ENCODE measurements around the gene MACROH2A1.

The MACROH2A1 gene

DNA sequence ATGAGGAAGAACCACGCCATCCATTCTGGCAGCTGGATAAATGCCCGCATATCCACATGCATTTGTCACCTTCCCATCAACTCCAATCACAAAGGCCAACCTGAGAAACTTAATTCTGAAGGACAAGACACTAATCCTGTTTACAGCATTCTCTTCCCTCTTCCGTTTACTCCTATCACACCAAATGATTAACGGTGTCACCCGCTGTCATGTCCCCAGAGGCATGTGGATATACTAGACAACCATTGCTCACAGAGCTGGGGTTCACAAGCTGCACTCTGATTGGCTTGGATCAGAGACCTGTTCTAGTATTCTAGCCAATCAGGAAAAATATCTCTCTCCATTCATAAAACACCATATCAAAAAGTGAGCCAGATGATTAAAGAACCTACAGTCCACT lies 3.6 kb downstream of the MACROH2A1 start:
- Histone ChIP-seq H3K9me3 (ENCODE audit: insufficient read depth, low read length) (no peaks in the 10 kb centered on the region), H3K27me3 (ENCODE audit: insufficient read depth, insufficient read length) (peaks cover 38% of the 10 kb centered on the region), H3K4me1 (ENCODE audit: insufficient read depth, insufficient read length) (no peaks in the 10 kb centered on the region), H3K9ac (ENCODE audit: insufficient read length, low read depth) (no peak overlapping the region), H3K4me3 (ENCODE audit: insufficient read length, low read depth) (no peak overlapping the region), H3K36me3 (ENCODE audit: insufficient read depth, insufficient read length, low read length) (peaks cover 29% of the 10 kb centered on the region)
- no peak for TF ChIP-seq SUZ12 (IDR thresholded peaks at IDR 0.05; ENCODE audit: extremely low read depth, insufficient read depth, insufficient read length)
- TF ChIP-seq YY1 (IDR thresholded peaks at IDR 0.05; ENCODE audit: insufficient read depth, insufficient read length): no peak
- no peak for TF ChIP-seq ZNF274 (IDR thresholded peaks at IDR 0.05; ENCODE audit: low read depth, low read length)
- no peak for DNase-seq (ENCODE audit: low read depth, low spot score)

DNA sequence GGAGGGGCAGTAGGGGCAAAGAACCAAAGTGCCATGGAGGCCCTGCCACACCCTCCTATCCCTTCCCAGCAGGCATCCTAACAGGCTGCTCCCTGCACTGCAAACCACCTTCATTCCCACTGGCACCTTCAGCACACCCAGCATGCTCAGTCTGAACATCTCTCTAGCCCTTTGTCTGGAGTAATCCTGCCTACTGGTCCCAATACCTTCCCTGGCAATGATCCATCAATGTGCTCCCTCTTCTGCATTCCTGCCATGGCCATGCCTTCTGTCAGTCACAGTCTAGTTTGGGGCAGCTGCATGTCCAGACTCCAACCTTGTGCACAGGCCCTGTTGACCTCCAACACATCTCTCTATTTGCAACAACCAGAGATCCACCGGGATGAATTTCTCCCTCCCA lies 4.9 kb downstream of the MACROH2A1 start:
- TF ChIP-seq SUZ12 (IDR thresholded peaks at IDR 0.05; ENCODE audit: extremely low read depth, insufficient read depth, insufficient read length) (no peak), YY1 (IDR thresholded peaks at IDR 0.05; ENCODE audit: insufficient read depth, insufficient read length) (no peak), ZNF274 (IDR thresholded peaks at IDR 0.05; ENCODE audit: low read depth, low read length) (no peak)
- Histone ChIP-seq H3K27me3 (ENCODE audit: insufficient read depth, insufficient read length) (peaks cover 34% of the 10 kb centered on the region), H3K9me3 (ENCODE audit: insufficient read depth, low read length) (no peaks in the 10 kb centered on the region), H3K36me3 (ENCODE audit: insufficient read depth, insufficient read length, low read length) (peaks cover 39% of the 10 kb centered on the region), H3K9ac (ENCODE audit: insufficient read length, low read depth) (no peak overlapping the region), H3K4me3 (ENCODE audit: insufficient read length, low read depth) (no peak overlapping the region), H3K4me1 (ENCODE audit: insufficient read depth, insufficient read length) (no peaks in the 10 kb centered on the region)
- DNase-seq (ENCODE audit: low read depth, low spot score): no peak

DNA sequence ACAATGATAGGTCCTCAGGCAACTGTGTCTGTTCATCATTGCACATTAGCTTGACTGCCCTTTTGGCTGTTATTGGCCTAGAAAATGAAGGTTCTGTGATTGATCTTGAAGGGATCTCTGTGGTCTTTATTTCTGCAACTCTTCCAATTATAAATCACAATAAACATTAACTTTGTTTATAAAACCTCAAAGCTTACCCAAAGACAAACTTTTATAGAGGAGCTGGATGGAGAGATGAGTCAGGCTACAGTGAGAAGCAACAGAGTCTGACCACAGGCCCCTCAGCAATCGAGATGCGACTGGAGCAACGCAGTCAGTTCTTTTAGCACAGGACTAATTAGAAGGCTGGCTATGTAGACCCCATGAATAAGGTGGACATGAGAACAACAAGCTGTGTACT lies 5.3 kb downstream of the MACROH2A1 start:
- Histone ChIP-seq H3K9ac (ENCODE audit: insufficient read length, low read depth) (no peak overlapping the region), H3K4me3 (ENCODE audit: insufficient read length, low read depth) (no peak overlapping the region), H3K9me3 (ENCODE audit: insufficient read depth, low read length) (no peaks in the 10 kb centered on the region), H3K4me1 (ENCODE audit: insufficient read depth, insufficient read length) (no peaks in the 10 kb centered on the region), H3K36me3 (ENCODE audit: insufficient read depth, insufficient read length, low read length) (peaks cover 43% of the 10 kb centered on the region), H3K27me3 (ENCODE audit: insufficient read depth, insufficient read length) (peaks cover 34% of the 10 kb centered on the region)
- DNase-seq (ENCODE audit: low read depth, low spot score): no peak
- TF ChIP-seq ZNF274 (IDR thresholded peaks at IDR 0.05; ENCODE audit: low read depth, low read length): no peak
- no peak for TF ChIP-seq SUZ12 (IDR thresholded peaks at IDR 0.05; ENCODE audit: extremely low read depth, insufficient read depth, insufficient read length)
- TF ChIP-seq YY1 (IDR thresholded peaks at IDR 0.05; ENCODE audit: insufficient read depth, insufficient read length): no peak

DNA sequence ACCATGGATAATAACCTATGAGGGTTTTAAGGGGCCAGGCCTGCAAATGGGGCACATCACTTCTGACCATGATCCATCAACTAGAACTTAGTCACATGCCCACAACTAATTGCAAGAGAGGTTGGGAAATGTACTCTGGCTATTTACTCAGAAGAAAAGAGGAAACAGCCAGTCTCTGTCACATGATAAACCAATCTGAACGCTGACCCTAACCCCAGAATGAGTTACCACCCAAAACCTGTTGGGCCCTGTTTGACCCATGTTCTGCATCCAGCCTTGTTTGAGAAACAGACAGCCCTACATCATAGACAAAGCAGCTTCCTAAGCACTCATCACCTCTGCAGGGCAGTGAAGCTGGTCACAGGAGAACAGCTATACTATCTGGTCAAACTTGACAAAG lies 5.8 kb downstream of the MACROH2A1 start:
- TF ChIP-seq YY1 (IDR thresholded peaks at IDR 0.05; ENCODE audit: insufficient read depth, insufficient read length) (no peak), SUZ12 (IDR thresholded peaks at IDR 0.05; ENCODE audit: extremely low read depth, insufficient read depth, insufficient read length) (no peak), ZNF274 (IDR thresholded peaks at IDR 0.05; ENCODE audit: low read depth, low read length) (no peak)
- Histone ChIP-seq H3K27me3 (ENCODE audit: insufficient read depth, insufficient read length) (peaks cover 34% of the 10 kb centered on the region), H3K36me3 (ENCODE audit: insufficient read depth, insufficient read length, low read length) (peaks cover 45% of the 10 kb centered on the region), H3K9me3 (ENCODE audit: insufficient read depth, low read length) (no peaks in the 10 kb centered on the region), H3K4me1 (ENCODE audit: insufficient read depth, insufficient read length) (no peaks in the 10 kb centered on the region), H3K4me3 (ENCODE audit: insufficient read length, low read depth) (no peak overlapping the region), H3K9ac (ENCODE audit: insufficient read length, low read depth) (no peak overlapping the region)
- DNase-seq (ENCODE audit: low read depth, low spot score): no peak

DNA sequence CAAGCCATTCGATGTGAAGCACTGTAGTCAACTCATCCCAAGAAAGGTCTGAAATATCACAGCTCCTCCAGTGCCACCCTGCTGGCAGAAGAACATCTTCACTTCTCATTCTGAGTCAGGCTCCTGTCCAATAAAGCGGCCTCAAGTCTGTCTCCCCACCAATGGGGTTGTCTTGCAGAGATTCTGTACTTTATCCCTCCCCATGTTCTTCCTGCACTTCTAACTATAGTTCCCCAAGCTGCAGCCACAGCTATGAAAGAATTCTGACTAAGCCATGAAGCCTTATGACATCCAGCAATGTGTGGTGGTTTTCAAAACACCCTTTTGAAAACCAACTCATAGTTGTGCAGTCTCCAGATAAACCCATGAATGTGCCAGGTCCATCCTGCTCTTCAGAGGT lies 6.8 kb downstream of the MACROH2A1 start:
- Histone ChIP-seq H3K27me3 (ENCODE audit: insufficient read depth, insufficient read length) (peaks cover 27% of the 10 kb centered on the region), H3K4me1 (ENCODE audit: insufficient read depth, insufficient read length) (no peaks in the 10 kb centered on the region), H3K36me3 (ENCODE audit: insufficient read depth, insufficient read length, low read length) (peaks cover 50% of the 10 kb centered on the region), H3K9ac (ENCODE audit: insufficient read length, low read depth) (no peak overlapping the region), H3K9me3 (ENCODE audit: insufficient read depth, low read length) (no peaks in the 10 kb centered on the region), H3K4me3 (ENCODE audit: insufficient read length, low read depth) (no peak overlapping the region)
- no peak for DNase-seq (ENCODE audit: low read depth, low spot score)
- no peak for TF ChIP-seq SUZ12 (IDR thresholded peaks at IDR 0.05; ENCODE audit: extremely low read depth, insufficient read depth, insufficient read length)
- no peak for TF ChIP-seq ZNF274 (IDR thresholded peaks at IDR 0.05; ENCODE audit: low read depth, low read length)
- TF ChIP-seq YY1 (IDR thresholded peaks at IDR 0.05; ENCODE audit: insufficient read depth, insufficient read length): no peak

DNA sequence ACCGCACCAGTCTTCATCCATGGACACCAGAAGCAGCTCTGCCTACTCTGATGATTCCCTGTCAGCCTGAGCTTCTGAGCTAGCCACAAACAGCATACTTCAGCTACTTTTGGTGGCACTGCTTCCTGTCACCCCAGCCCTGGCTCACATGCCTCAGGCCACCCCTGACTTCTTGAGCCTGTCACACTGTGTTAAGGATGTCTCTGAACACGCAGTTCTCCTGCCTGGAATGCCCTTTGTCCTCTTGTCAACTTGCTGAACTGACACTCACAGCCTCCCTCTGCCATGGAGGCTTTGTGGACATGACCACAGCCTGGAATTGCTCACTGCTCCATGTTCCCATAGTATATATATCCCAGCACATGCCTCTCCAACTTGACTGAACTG lies 7.2 kb downstream of the MACROH2A1 start:
- no peak overlapping the region for H3K4me3 ChIP-seq (ENCODE audit: insufficient read length, low read depth)
- peaks cover 53% of the 10 kb centered on the region for H3K36me3 ChIP-seq (ENCODE audit: insufficient read depth, insufficient read length, low read length)
- DNase-seq (ENCODE audit: low read depth, low spot score): no peak
- H3K27me3 ChIP-seq (ENCODE audit: insufficient read depth, insufficient read length): peaks cover 23% of the 10 kb centered on the region
- no peak for TF ChIP-seq ZNF274 (IDR thresholded peaks at IDR 0.05; ENCODE audit: low read depth, low read length)
- TF ChIP-seq SUZ12 (IDR thresholded peaks at IDR 0.05; ENCODE audit: extremely low read depth, insufficient read depth, insufficient read length): no peak
- no peak for TF ChIP-seq YY1 (IDR thresholded peaks at IDR 0.05; ENCODE audit: insufficient read depth, insufficient read length)
- no peaks in the 10 kb centered on the region for H3K9me3 ChIP-seq (ENCODE audit: insufficient read depth, low read length)
- H3K4me1 ChIP-seq (ENCODE audit: insufficient read depth, insufficient read length): no peaks in the 10 kb centered on the region
- no peak overlapping the region for H3K9ac ChIP-seq (ENCODE audit: insufficient read length, low read depth)

DNA sequence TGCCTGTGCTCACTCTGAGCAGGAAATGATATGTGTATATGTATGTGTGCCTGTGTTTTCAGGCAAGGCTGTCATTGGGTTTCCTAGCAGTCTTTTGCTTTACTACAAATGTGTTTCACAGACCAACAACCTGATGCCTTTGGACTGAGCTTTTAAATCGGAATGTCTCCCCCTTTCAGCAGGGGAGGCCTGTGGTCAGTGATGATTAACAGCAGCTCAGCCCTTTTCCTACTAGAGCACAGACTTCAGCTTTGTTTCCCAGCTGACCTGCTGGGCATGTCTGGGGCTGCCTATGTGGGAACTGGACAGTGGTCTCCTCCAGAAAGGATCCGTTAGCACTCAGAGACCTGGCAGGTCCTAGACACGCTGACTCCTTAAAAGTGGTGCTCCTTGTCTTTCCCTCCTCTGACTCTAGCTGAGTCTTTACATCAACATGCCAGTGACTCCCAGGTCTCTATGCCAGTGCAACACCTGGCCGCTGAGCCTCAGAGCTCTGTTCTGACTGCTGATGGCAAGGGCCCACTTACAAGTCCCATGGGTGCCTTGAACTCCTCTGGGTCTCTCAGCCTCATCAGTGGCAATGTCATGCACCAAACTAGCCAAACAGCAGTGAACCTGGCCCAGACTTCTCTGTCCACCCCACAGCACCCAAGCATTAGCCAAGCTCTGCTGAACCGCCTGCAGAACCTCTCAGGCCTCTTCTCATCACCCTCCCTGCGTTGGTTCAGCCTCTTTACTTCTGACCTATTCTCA lies 7.7 kb downstream of the MACROH2A1 start:
- Histone ChIP-seq H3K36me3 (ENCODE audit: insufficient read depth, insufficient read length, low read length) (peaks cover 59% of the 10 kb centered on the region), H3K27me3 (ENCODE audit: insufficient read depth, insufficient read length) (peaks cover 17% of the 10 kb centered on the region), H3K4me3 (ENCODE audit: insufficient read length, low read depth) (no peak overlapping the region), H3K9ac (ENCODE audit: insufficient read length, low read depth) (no peak overlapping the region), H3K9me3 (ENCODE audit: insufficient read depth, low read length) (no peaks in the 10 kb centered on the region), H3K4me1 (ENCODE audit: insufficient read depth, insufficient read length) (no peaks in the 10 kb centered on the region)
- TF ChIP-seq ZNF274 (IDR thresholded peaks at IDR 0.05; ENCODE audit: low read depth, low read length) (no peak), SUZ12 (IDR thresholded peaks at IDR 0.05; ENCODE audit: extremely low read depth, insufficient read depth, insufficient read length) (no peak), YY1 (IDR thresholded peaks at IDR 0.05; ENCODE audit: insufficient read depth, insufficient read length) (no peak)
- no peak for DNase-seq (ENCODE audit: low read depth, low spot score)
